ENCODE measurements around the gene FMN1. TPM values are rescaled to one million over a fixed set of nuclear protein-coding genes. Genes with fewer than 3 reads are reported as not detected.

FMN1 gene
- polyA plus RNA-seq, 3 donors: 0.28 to 3.7 (median 0.34) TPM

- peak in 2 of 3 donors; percentile 20 for DNase-seq
- Mint-ChIP-seq H3K27ac (no peak overlapping the region), H3K27me3 (ENCODE audit: low read depth in 3 of 3) (no peaks in the 10 kb centered on the region), H3K9me3 (peaks cover 0 to 17% (median 13%) of the 10 kb centered on the region in 7 donors), H3K4me3 (no peak overlapping the region), H3K4me1 (peaks cover 5% of the 10 kb centered on the region), H3K36me3 (no peaks in the 10 kb centered on the region)
- Histone ChIP-seq H4K20me1 (ENCODE audit: insufficient read depth, low read length) (no peaks in the 10 kb centered on the region), H3K4me3 (replicated peaks in 1 of 3; ENCODE audit: low read depth in 2 of 3, low read length in 3 of 3) (no peak overlapping the region), H3K9ac (ENCODE audit: insufficient read depth, low read length, poor library complexity, severe bottlenecking) (no peak overlapping the region), H2AFZ (ENCODE audit: insufficient read depth, low read depth, low read length, poor library complexity, severe bottlenecking) (no peak overlapping the region), H3K4me1 (ENCODE audit: control insufficient read depth in 1 of 2, insufficient read depth in 2 of 2, low read length in 2 of 2) (no peaks in the 10 kb centered on the region), H3K36me3 (replicated peaks in 1 of 2; ENCODE audit: control insufficient read depth in 1 of 2, insufficient read depth in 2 of 2, low read length in 2 of 2) (no peaks in the 10 kb centered on the region), H3K9me3 (replicated peaks in 1 of 2; ENCODE audit: control insufficient read depth in 1 of 2, insufficient read depth in 1 of 2, low read length in 2 of 2) (peaks cover 6 to 12% of the 10 kb centered on the region in 2 donors), H3K27me3 (ENCODE audit: control insufficient read depth in 2 of 2, insufficient read depth in 2 of 2, low read length in 2 of 2) (no peaks in the 10 kb centered on the region), H3K27ac (ENCODE audit: low read depth in 1 of 2, low read length in 2 of 2) (no peak overlapping the region), H3K79me2 (ENCODE audit: insufficient read depth, low read length) (no peaks in the 10 kb centered on the region), H3K4me2 (replicated peaks; ENCODE audit: extremely low read depth, low read length, poor library complexity, severe bottlenecking) (no peak overlapping the region)
- intact Hi-C loops (cut with micrococcal nuclease): no loop called here
- no peak for TF ChIP-seq CTCF (IDR thresholded peaks at IDR 0.05)
- WGBS (ENCODE audit: insufficient coverage): 80% methylated on average over 1 of the region's 3 CpGs
These were observed 16.8 kb upstream of the FMN1 start for GRCh38 chr15:33211176-33211808.

GRCh38 chr15:33209575-33210481 is 15.3 kb upstream of the FMN1 start:
- Histone ChIP-seq H3K4me2 (replicated peaks; ENCODE audit: extremely low read depth, low read length, poor library complexity, severe bottlenecking) (no peak overlapping the region), H3K79me2 (ENCODE audit: insufficient read depth, low read length) (no peaks in the 10 kb centered on the region), H4K20me1 (ENCODE audit: insufficient read depth, low read length) (no peaks in the 10 kb centered on the region), H3K27me3 (ENCODE audit: control insufficient read depth in 2 of 2, insufficient read depth in 2 of 2, low read length in 2 of 2) (no peaks in the 10 kb centered on the region), H3K27ac (ENCODE audit: low read depth in 1 of 2, low read length in 2 of 2) (no peak overlapping the region), H3K4me3 (replicated peaks in 1 of 3; ENCODE audit: low read depth in 2 of 3, low read length in 3 of 3) (no peak overlapping the region), H3K9ac (ENCODE audit: insufficient read depth, low read length, poor library complexity, severe bottlenecking) (no peak overlapping the region), H3K9me3 (replicated peaks in 1 of 2; ENCODE audit: control insufficient read depth in 1 of 2, insufficient read depth in 1 of 2, low read length in 2 of 2) (peaks cover 6 to 12% of the 10 kb centered on the region in 2 donors), H3K4me1 (ENCODE audit: control insufficient read depth in 1 of 2, insufficient read depth in 2 of 2, low read length in 2 of 2) (no peaks in the 10 kb centered on the region), H3K36me3 (replicated peaks in 1 of 2; ENCODE audit: control insufficient read depth in 1 of 2, insufficient read depth in 2 of 2, low read length in 2 of 2) (no peaks in the 10 kb centered on the region), H2AFZ (ENCODE audit: insufficient read depth, low read depth, low read length, poor library complexity, severe bottlenecking) (no peak overlapping the region)
- intact Hi-C loops (cut with micrococcal nuclease): no loop called here
- Mint-ChIP-seq H3K4me3 (no peak overlapping the region), H3K4me1 (peaks cover 5% of the 10 kb centered on the region), H3K27me3 (ENCODE audit: low read depth in 3 of 3) (peaks cover 0 to 3% (median 0%) of the 10 kb centered on the region in 3 donors), H3K27ac (peak overlapping the region in 1 of 7 donors; percentile 12), H3K36me3 (no peaks in the 10 kb centered on the region), H3K9me3 (peaks cover 0 to 17% (median 13%) of the 10 kb centered on the region in 7 donors)
- no CpG with 5 or more reads among the region's 2 CpGs for WGBS (ENCODE audit: insufficient coverage)
- TF ChIP-seq CTCF (IDR thresholded peaks at IDR 0.05): no peak
- DNase-seq: peak; percentile 35 to 85 (median 62)
